SK-N-MC (cell line): ENCODE data around the gene PLOD1.

Experiments used
- DNase-seq: peaks from one replicate; pipeline ENCODE4 v3.0.0-alpha.2; 2011; ENCODE audit warnings: low read depth, low spot score
- H3K27ac ChIP-seq: fragments of 200-600 bp; sonication (generic); 2 replicates; pipeline ENCODE4 v1.5.1; 2016; ENCODE audit warnings: mixed run types
- H3K36me3 ChIP-seq: fragments of 200-600 bp; sonication (generic); 2 replicates; pipeline ENCODE4 v1.6.1; 2017; ENCODE audit warnings: antibody characterized with exemption, low read length, mixed read lengths; ENCODE audit not compliant: insufficient read depth
- H3K4me3 ChIP-seq: fragments of 200-600 bp; sonication (generic); 2 replicates; pipeline ENCODE4 v1.5.1; 2016
- H3K9ac ChIP-seq: fragments of 200-600 bp; sonication (generic); 2 replicates; pipeline ENCODE4 v1.8.0; 2017; ENCODE audit warnings: mixed run types, mixed read lengths; ENCODE audit not compliant: insufficient read length
- H3K9me3 ChIP-seq: fragments of 200-600 bp; sonication (generic); 2 replicates; pipeline ENCODE4 v1.6.1; 2017; ENCODE audit warnings: low read depth, mild to moderate bottlenecking, antibody characterized with exemption, low read length, moderate library complexity, mixed read lengths
- EZH2 ChIP-seq: fragments of 200-600 bp; sonication (generic); IDR thresholded peaks from one replicate; pipeline ENCODE4 v1.6.1; 2017; ENCODE audit warnings: antibody characterized with exemption
- FOXP2 ChIP-seq: optimal IDR thresholded peaks from 2 replicates; pipeline ENCODE3; 2011; ENCODE audit warnings: mild to moderate bottlenecking, moderate library complexity; ENCODE audit not compliant: insufficient read depth; ENCODE audit errors: extremely low read length, control extremely low read depth
- POLR2AphosphoS5 ChIP-seq: IDR thresholded peaks from 2 replicates; pipeline ENCODE4 v1.6.1; 2012; ENCODE audit warnings: mild to moderate bottlenecking, low read depth, low read length, borderline replicate concordance

Gene PLOD1

GRCh38 chr1:12012560-12013316, 78.2 kb downstream of the PLOD1 start:
- Histone ChIP-seq H3K9me3 (no peaks in the 10 kb centered on the region), H3K4me3 (no peak overlapping the region), H3K27ac (peak overlapping the region; percentile 39; the same call in 1 of the 2 replicates), H3K36me3 (peaks cover 25% of the 10 kb centered on the region), H3K9ac (no peak overlapping the region)
- TF ChIP-seq EZH2 (no peak), FOXP2 (no peak)
- no peak for DNase-seq

- Histone ChIP-seq H3K9me3 (no peaks in the 10 kb centered on the region), H3K27ac (no peak overlapping the region), H3K4me3 (no peak overlapping the region), H3K9ac (no peak overlapping the region), H3K36me3 (peaks cover 23% of the 10 kb centered on the region)
- DNase-seq: no peak
- no peak for TF ChIP-seq POLR2AphosphoS5
- no peak for TF ChIP-seq EZH2
- no peak for TF ChIP-seq FOXP2
Observed at GRCh38 chr1:12014141-12014991, 79.8 kb downstream of the PLOD1 start.

- no peak for DNase-seq
- Histone ChIP-seq H3K27ac (no peak overlapping the region), H3K4me3 (no peak overlapping the region), H3K9me3 (no peaks in the 10 kb centered on the region), H3K36me3 (peaks cover 20% of the 10 kb centered on the region), H3K9ac (no peak overlapping the region)
- TF ChIP-seq FOXP2 (no peak), EZH2 (no peak), POLR2AphosphoS5 (no peak)
Observed at GRCh38 chr1:12015001-12015491, 80.5 kb downstream of the PLOD1 start.

GRCh38 chr1:12015499-12015898, 81.0 kb downstream of the PLOD1 start:
- peaks cover 16% of the 10 kb centered on the region for H3K36me3 ChIP-seq
- H3K4me3 ChIP-seq: no peak overlapping the region
- TF ChIP-seq FOXP2: no peak
- TF ChIP-seq EZH2: no peak
- TF ChIP-seq POLR2AphosphoS5: no peak
- no peak for DNase-seq
- no peak overlapping the region for H3K27ac ChIP-seq
- no peak overlapping the region for H3K9ac ChIP-seq
- H3K9me3 ChIP-seq: no peaks in the 10 kb centered on the region

- Histone ChIP-seq H3K4me3 (no peak overlapping the region), H3K27ac (no peak overlapping the region), H3K9me3 (no peaks in the 10 kb centered on the region), H3K36me3 (peaks cover 9% of the 10 kb centered on the region), H3K9ac (no peak overlapping the region)
- TF ChIP-seq EZH2 (no peak), POLR2AphosphoS5 (no peak), FOXP2 (no peak)
- DNase-seq: no peak
Observed at GRCh38 chr1:12016182-12016581, 81.7 kb downstream of the PLOD1 start.

GRCh38 chr1:12019858-12020509, 85.5 kb downstream of the PLOD1 start:
- TF ChIP-seq POLR2AphosphoS5 (no peak), FOXP2 (no peak), EZH2 (no peak)
- peak overlapping the region; percentile 58 for H3K9ac ChIP-seq
- no peaks in the 10 kb centered on the region for H3K9me3 ChIP-seq
- H3K36me3 ChIP-seq: peaks cover 13% of the 10 kb centered on the region; the same call in 1 of the 2 replicates
- DNase-seq: no peak
- peak overlapping the region; percentile 84 for H3K4me3 ChIP-seq
- H3K27ac ChIP-seq: no peak overlapping the region

- Histone ChIP-seq H3K36me3 (peaks cover 13% of the 10 kb centered on the region; the same call in 1 of the 2 replicates), H3K4me3 (no peak overlapping the region), H3K9ac (no peak overlapping the region), H3K27ac (no peak overlapping the region), H3K9me3 (no peaks in the 10 kb centered on the region)
- DNase-seq: no peak
- no peak for TF ChIP-seq EZH2
- TF ChIP-seq POLR2AphosphoS5: no peak
- no peak for TF ChIP-seq FOXP2
Observed at GRCh38 chr1:12021616-12022015, 87.1 kb downstream of the PLOD1 start.

GRCh38 chr1:12022036-12022435, 87.5 kb downstream of the PLOD1 start:
- H3K36me3 ChIP-seq: peaks cover 13% of the 10 kb centered on the region; the same call in 1 of the 2 replicates
- H3K9ac ChIP-seq: no peak overlapping the region
- DNase-seq: no peak
- H3K4me3 ChIP-seq: no peak overlapping the region
- no peak for TF ChIP-seq EZH2
- TF ChIP-seq POLR2AphosphoS5: no peak
- no peak for TF ChIP-seq FOXP2
- no peak overlapping the region for H3K27ac ChIP-seq
- H3K9me3 ChIP-seq: no peaks in the 10 kb centered on the region
